Skeletal muscle satellite cell (primary cell): Measurements from ENCODE around the gene RUVBL2.
A peak's percentile ranks its signal among the peaks of the same experiment; 100 is the strongest.

Source experiments
- H3K27me3 ChIP-seq: 2 replicates; pipeline ENCODE4 v1.7.0; 2013; ENCODE audit warnings: low read length; ENCODE audit not compliant: control insufficient read depth, insufficient read depth
- H3K36me3 ChIP-seq: 2 replicates; pipeline ENCODE4 v1.7.0; 2013; ENCODE audit warnings: mild to moderate bottlenecking, control low read depth, low read length; ENCODE audit not compliant: insufficient read depth
- H3K4me1 ChIP-seq: 2 replicates; pipeline ENCODE4 v1.7.0; 2013; ENCODE audit warnings: low read length; ENCODE audit not compliant: control insufficient read depth, insufficient read depth
- H3K4me2 ChIP-seq: 2 replicates; pipeline ENCODE4 v1.7.0; 2013; ENCODE audit warnings: mild to moderate bottlenecking, low read length
- H3K4me3 ChIP-seq: 2 replicates; pipeline ENCODE4 v1.7.0; 2013; ENCODE audit warnings: low read length
- H3K9ac ChIP-seq: 2 replicates; pipeline ENCODE4 v1.7.0; 2013; ENCODE audit warnings: mild to moderate bottlenecking, low read depth, low read length, moderate library complexity
- H3K9me3 ChIP-seq: replicated peaks from 2 replicates; pipeline ENCODE4 v1.7.0; 2013; ENCODE audit warnings: mild to moderate bottlenecking, control low read depth, low read length

RUVBL2 gene

DNA sequence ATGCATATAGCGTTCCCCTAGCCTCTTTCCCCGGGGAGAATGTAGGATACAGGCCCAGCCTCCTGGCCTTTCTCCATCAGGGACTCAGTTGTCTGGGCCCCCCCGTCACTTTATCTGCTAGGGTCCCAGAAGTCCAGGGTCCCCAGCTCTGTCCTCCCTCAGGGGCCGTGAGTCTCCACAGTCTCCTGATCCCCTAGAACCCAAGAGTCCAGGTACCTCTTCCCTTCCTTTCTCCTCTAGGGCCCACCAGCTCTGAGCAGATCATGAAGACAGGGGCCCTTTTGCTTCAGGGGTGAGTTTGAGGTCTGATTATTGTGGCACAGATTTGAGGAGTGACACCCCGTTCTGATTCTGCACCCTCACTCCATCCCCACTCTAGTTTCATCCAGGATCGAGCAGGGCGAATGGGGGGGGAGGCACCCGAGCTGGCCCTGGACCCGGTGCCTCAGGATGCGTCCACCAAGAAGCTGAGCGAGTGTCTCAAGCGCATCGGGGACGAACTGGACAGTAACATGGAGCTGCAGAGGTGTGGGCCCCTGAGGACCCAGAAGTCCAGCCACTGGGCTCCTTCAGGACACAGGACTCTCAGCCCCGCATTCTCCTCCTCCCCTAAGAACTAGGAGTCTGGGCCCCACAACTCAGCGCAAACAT is 38.3 kb upstream of the RUVBL2 start:
- H3K4me1 ChIP-seq: peaks cover 15% of the 10 kb centered on the region
- H3K4me3 ChIP-seq: peak overlapping the region; percentile 93
- H3K27me3 ChIP-seq: no peaks in the 10 kb centered on the region
- H3K36me3 ChIP-seq: peaks cover 18% of the 10 kb centered on the region
- H3K9me3 ChIP-seq: no peaks in the 10 kb centered on the region
- peak overlapping the region; percentile 98 for H3K4me2 ChIP-seq
- H3K9ac ChIP-seq: peak overlapping the region; percentile 98

- Histone ChIP-seq H3K4me1 (peaks cover 25% of the 10 kb centered on the region), H3K4me3 (no peak overlapping the region), H3K36me3 (peaks cover 20% of the 10 kb centered on the region), H3K4me2 (no peak overlapping the region), H3K9ac (no peak overlapping the region), H3K27me3 (no peaks in the 10 kb centered on the region), H3K9me3 (no peaks in the 10 kb centered on the region)
Observed at GRCh38 chr19:48958006-48958405, 35.7 kb upstream of the RUVBL2 start.

DNA sequence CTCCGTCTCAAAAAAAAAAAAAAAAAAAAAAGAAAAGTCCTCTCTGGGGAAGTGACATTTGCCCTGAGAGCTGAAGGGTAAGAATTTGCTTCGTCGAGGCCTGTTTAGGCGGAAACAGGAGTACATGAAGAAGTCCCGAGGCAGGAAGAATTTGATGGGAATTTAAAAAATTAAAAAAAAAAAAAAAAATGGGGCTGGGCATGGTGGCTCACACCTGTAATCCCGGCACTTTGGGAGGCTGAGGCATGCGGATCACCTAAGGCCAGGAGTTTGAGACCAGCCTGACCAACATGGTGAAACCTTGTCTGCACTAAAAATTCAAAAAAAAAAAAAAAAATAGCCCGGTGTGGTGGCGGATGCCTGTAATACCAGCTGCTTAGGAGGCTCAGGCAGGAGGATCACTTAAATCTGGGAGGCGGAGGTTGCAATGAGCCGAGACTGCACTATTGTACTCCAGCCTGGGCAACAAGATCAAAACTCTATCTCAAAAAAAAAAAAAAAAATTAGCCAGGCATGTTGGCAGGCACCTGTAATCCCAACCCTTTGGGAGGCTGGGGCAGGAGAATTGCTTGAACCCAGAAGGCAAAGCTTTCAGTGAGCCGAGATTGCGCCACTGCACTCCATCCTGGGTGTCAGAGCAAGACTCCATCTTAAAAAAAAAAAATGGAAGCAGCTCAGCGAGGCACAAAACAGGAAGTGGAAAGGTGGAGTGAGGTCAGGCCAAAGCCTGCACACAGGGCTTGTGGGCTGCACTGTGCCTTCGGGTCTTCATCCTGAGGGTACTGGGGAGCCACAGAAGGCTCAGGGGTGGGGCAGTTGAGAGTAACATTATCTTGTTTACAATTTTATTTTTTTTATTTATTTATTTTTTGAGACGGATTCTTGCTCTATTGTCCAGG is 34.1 kb upstream of the RUVBL2 start:
- Histone ChIP-seq H3K9me3 (no peaks in the 10 kb centered on the region), H3K36me3 (peaks cover 20% of the 10 kb centered on the region), H3K9ac (no peak overlapping the region), H3K27me3 (no peaks in the 10 kb centered on the region), H3K4me3 (no peak overlapping the region), H3K4me2 (no peak overlapping the region), H3K4me1 (peaks cover 36% of the 10 kb centered on the region)

GRCh38 chr19:48961051-48961649 is 32.5 kb upstream of the RUVBL2 start:
- H3K27me3 ChIP-seq: no peaks in the 10 kb centered on the region
- peaks cover 32% of the 10 kb centered on the region for H3K4me1 ChIP-seq
- peaks cover 19% of the 10 kb centered on the region for H3K36me3 ChIP-seq
- no peak overlapping the region for H3K4me3 ChIP-seq
- no peaks in the 10 kb centered on the region for H3K9me3 ChIP-seq
- H3K9ac ChIP-seq: no peak overlapping the region
- H3K4me2 ChIP-seq: no peak overlapping the region

DNA sequence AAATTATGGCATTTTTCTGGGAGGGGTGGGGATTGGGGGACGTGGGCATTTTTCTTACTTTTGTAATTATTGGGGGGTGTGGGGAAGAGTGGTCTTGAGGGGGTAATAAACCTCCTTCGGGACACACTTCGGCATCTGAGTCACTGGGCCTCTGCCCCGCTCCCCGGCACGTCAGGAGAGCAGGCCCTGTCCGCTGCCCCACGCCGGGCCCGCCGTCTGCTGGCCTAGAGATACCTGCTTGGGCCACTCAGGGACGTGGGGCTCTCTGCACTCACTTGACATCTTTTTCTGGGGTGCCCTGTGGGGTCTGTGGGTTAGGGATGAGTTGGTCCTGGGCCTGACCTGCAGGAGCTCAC is 32.0 kb upstream of the RUVBL2 start:
- Histone ChIP-seq H3K36me3 (peaks cover 20% of the 10 kb centered on the region), H3K27me3 (no peaks in the 10 kb centered on the region), H3K4me1 (peaks cover 34% of the 10 kb centered on the region), H3K9ac (no peak overlapping the region), H3K4me3 (no peak overlapping the region), H3K4me2 (no peak overlapping the region), H3K9me3 (no peaks in the 10 kb centered on the region)

DNA sequence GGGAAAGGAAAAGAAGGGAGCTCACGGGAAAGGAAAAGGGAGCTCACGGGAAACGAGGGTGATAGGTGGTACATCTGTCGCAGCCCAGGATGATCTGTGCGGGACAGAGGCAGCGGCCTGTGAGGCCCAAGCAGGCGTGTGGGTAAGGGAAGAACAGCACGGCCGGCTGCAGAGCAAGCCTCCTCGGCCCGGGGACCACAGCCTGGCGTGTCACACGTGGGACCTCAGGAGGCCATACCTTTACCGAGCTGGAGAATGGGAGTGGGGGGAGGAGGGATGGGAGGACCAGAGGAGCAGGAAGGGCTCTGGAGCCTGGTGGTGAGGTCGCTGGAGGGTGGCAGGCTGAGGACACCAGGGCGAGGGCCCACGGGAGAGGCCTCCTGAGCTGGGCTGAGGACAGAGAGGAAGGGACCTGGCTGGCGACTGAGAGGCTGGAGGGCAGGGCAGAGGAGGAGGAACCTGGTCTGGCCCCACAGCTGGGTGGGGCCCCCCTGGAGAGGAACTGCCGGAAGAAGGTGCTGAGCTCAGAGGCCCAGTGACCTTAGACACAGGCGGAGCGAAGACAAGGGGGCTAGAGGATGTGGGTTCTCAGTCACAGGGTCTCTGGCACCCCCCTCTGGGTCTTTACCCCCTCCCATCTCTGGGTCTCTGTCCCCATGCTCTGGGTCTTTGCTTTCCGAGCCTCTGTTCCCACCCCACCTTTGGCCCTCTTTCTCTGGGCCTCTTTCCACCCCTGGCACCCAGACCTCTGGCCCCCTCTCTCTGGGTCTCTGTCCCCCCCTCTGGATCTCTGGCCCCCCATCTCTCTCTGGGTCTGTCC is 31.4 kb upstream of the RUVBL2 start:
- no peak overlapping the region for H3K4me2 ChIP-seq
- no peak overlapping the region for H3K4me3 ChIP-seq
- peaks cover 39% of the 10 kb centered on the region for H3K4me1 ChIP-seq
- H3K36me3 ChIP-seq: peaks cover 21% of the 10 kb centered on the region
- peak overlapping the region; percentile 11 for H3K9ac ChIP-seq
- H3K27me3 ChIP-seq: no peaks in the 10 kb centered on the region
- H3K9me3 ChIP-seq: no peaks in the 10 kb centered on the region

DNA sequence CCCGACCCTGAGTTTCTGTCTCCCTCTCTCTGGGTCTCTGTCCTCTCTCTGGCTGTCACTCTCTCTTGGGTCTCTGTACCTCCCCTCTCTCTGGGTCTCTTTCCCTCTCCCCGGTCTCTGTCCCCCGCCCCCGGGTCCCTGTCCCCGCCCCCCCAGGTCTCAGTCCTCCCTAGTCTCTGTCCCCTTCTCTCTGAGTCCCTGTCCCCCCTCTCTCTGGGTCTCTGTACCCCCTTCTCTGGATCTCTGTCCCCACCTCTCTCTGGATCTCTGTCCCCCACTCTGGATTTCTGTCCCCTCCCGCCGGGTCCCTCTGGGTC is 30.9 kb upstream of the RUVBL2 start:
- no peak overlapping the region for H3K9ac ChIP-seq

DNA sequence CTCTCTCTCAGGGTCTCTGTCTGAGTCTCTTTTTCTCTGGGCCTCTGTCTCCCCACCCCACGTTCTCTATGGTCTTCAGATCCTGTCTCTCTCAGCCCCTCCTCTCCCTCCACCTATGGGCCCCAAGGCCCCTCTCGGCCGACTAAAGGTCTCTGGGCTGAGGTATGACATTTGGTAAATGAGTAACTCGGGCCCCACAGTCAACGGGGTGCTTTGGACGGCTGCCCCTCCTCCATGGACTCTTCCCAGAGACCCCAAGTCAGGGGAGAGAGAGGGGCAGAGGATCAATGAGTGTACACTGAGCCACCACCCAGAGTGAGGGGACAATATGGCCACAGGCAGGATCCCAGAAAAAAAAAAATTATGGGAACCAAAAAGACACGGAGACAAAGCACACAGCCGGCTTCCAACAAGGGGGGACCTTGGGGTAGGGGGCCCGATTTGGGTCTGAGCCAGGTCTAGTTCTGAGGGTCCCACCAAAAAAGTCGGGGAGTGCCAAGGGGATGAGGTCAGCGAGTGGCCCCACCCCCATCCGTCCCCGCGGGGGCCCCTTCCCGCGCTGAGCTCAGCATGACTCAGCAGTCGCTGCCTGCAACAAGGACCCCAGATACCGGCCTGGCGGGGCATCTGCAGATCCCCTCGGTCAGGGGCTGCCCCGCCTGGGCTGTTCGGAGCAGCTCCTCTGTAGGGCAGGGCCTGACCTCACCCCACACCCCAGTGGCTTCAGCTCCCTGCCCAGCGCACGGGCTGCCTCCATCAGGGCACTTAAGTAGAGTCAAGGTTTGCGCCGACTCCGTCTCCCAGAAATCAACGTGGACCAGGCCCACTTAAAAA is 30.1 kb upstream of the RUVBL2 start:
- H3K4me2 ChIP-seq: peak overlapping the region; percentile 67
- H3K4me1 ChIP-seq: peaks cover 39% of the 10 kb centered on the region
- peaks cover 20% of the 10 kb centered on the region for H3K36me3 ChIP-seq
- H3K27me3 ChIP-seq: no peaks in the 10 kb centered on the region
- peak overlapping the region; percentile 73 for H3K9ac ChIP-seq
- no peaks in the 10 kb centered on the region for H3K9me3 ChIP-seq
- H3K4me3 ChIP-seq: peak overlapping the region; percentile 30

More for the DNA sequence above, 30.9 kb upstream of the RUVBL2 start:
- Histone ChIP-seq H3K27me3 (no peaks in the 10 kb centered on the region), H3K36me3 (peaks cover 18% of the 10 kb centered on the region), H3K9me3 (no peaks in the 10 kb centered on the region), H3K4me2 (no peak overlapping the region), H3K4me3 (no peak overlapping the region), H3K4me1 (peaks cover 39% of the 10 kb centered on the region)

GRCh38 chr19:48964205-48965039 is 29.3 kb upstream of the RUVBL2 start:
- peak overlapping the region; percentile 73 for H3K9ac ChIP-seq
- H3K36me3 ChIP-seq: peaks cover 28% of the 10 kb centered on the region
- peak overlapping the region; percentile 34 for H3K4me3 ChIP-seq
- no peaks in the 10 kb centered on the region for H3K9me3 ChIP-seq
- H3K4me2 ChIP-seq: peak overlapping the region; percentile 67
- H3K4me1 ChIP-seq: peaks cover 39% of the 10 kb centered on the region
- no peaks in the 10 kb centered on the region for H3K27me3 ChIP-seq
